B cell (primary cell): ENCODE data around the gene BMAL1. TPM values are rescaled to one million over a fixed set of nuclear protein-coding genes. Genes with fewer than 3 reads are reported as not detected.

Experiments used
- ATAC-seq: fragments of 200-7000 bp; cut with Tn5 transposase; one replicate; pipeline ENCODE4 v1.10.0; 2021; ENCODE audit warnings: low read depth, mild to moderate bottlenecking, moderate number of reproducible peaks, moderate library complexity
- CTCF ChIA-PET: fragments of 350-600 bp; sonication (Branson Sonifier 250); formaldehyde crosslinking; loops from one replicate; lab custom pipeline; 2021; ENCODE audit warnings: antibody characterized with exemption, inconsistent platforms; lab: Charles Lee
- POLR2A ChIA-PET: fragments of 350-600 bp; sonication (Branson Sonifier 250); formaldehyde crosslinking; loops from one replicate; lab custom pipeline; 2021; ENCODE audit warnings: antibody characterized with exemption; lab: Charles Lee
- DNase-seq: peaks from one replicate; pipeline ENCODE4 v3.0.0; 2013
- H2AFZ ChIP-seq: 2 replicates; pipeline ENCODE4 v1.6.1; 2012; ENCODE audit warnings: mild to moderate bottlenecking, low read depth, low read length; ENCODE audit not compliant: insufficient read depth, poor library complexity, severe bottlenecking
- H3K27ac ChIP-seq, 2 donors: 1 replicate in 1 of 2; 2 replicates in 1 of 2; pipeline ENCODE4 v1.5.1; 2012 to 2013; ENCODE audit warnings: low read length in 2 of 2, mild to moderate bottlenecking in 2 of 2, moderate library complexity in 1 of 2
- H3K27me3 ChIP-seq, 4 experiments: fragments of 200-600 bp in 1 of 4; sonication (generic) in 1 of 4; replicated peaks in 1 of 4; 1 replicate in 2 of 4; 2 replicates in 2 of 4; pipeline versions ENCODE4 v1.6.1 to v1.7.0; 2013 to 2016; ENCODE audit warnings: low read length in 3 of 4, mild to moderate bottlenecking in 2 of 4, mixed read lengths in 1 of 4, moderate library complexity in 1 of 4; ENCODE audit not compliant: insufficient read depth in 4 of 4, control insufficient read depth in 3 of 4; ENCODE audit errors: control extremely low read depth in 1 of 4
- H3K36me3 ChIP-seq, 2 experiments: replicated peaks in 1 of 2; 1 replicate in 1 of 2; 2 replicates in 1 of 2; pipeline versions ENCODE4 v1.6.1 to v1.7.1; 2013; ENCODE audit warnings: low read length in 1 of 2; ENCODE audit not compliant: insufficient read depth in 2 of 2, control insufficient read depth in 1 of 2; ENCODE audit errors: control extremely low read depth in 1 of 2, extremely low read depth in 1 of 2
- H3K4me1 ChIP-seq, 2 donors: fragments of 200-600 bp in 1 of 2; sonication (generic) in 1 of 2; 1 replicate in 1 of 2; 2 replicates in 1 of 2; pipeline versions ENCODE4 v1.5.1 to v1.6.1; 2013 to 2017; ENCODE audit warnings: low read length in 2 of 2; ENCODE audit not compliant: control insufficient read depth in 2 of 2, insufficient read depth in 2 of 2
- H3K4me2 ChIP-seq: replicated peaks from 2 replicates; pipeline ENCODE3; 2012; ENCODE audit warnings: mild to moderate bottlenecking, low read depth, low read length; ENCODE audit not compliant: poor library complexity, severe bottlenecking
- H3K4me3 ChIP-seq, 5 experiments: fragments of 200-600 bp in 1 of 5; sonication (generic) in 1 of 5; 1 replicate in 3 of 5; 2 replicates in 2 of 5; pipeline versions ENCODE4 v1.5.1 to v1.7.0; 2011 to 2016; ENCODE audit warnings: low read length in 4 of 5, mild to moderate bottlenecking in 4 of 5, low read depth in 2 of 5, control low read depth in 1 of 5, moderate library complexity in 1 of 5; ENCODE audit not compliant: insufficient read depth in 1 of 5; ENCODE audit errors: control extremely low read depth in 1 of 5, extremely low read depth in 1 of 5
- H3K79me2 ChIP-seq: fragments of 200-600 bp; sonication (generic); one replicate; pipeline ENCODE4 v1.6.0; 2016; ENCODE audit warnings: low read length; ENCODE audit not compliant: control insufficient read depth, insufficient read depth
- H3K9ac ChIP-seq: fragments of 200-600 bp; sonication (generic); 2 replicates; pipeline ENCODE4 v1.6.1; 2017; ENCODE audit warnings: mild to moderate bottlenecking, low read length, moderate library complexity
- H3K9me3 ChIP-seq, 3 donors: one replicate each; pipeline versions ENCODE4 v1.6.1 to v1.7.1; 2013; ENCODE audit warnings: low read length in 2 of 3; ENCODE audit not compliant: control insufficient read depth in 2 of 3, insufficient read depth in 1 of 3; ENCODE audit errors: control extremely low read depth in 1 of 3
- H4K20me1 ChIP-seq: 2 replicates; pipeline ENCODE4 v1.6.0; 2012; ENCODE audit warnings: mild to moderate bottlenecking, low read length; ENCODE audit not compliant: insufficient read depth, control insufficient read depth, poor library complexity, severe bottlenecking
- H3K27ac Mint-ChIP-seq: one replicate; pipeline ENCODE4 v1.8.0; 2021; ENCODE audit warnings: mixed read lengths
- H3K27me3 Mint-ChIP-seq: one replicate; pipeline ENCODE4 v1.8.0; 2021; ENCODE audit warnings: mixed read lengths
- H3K4me1 Mint-ChIP-seq: one replicate; pipeline ENCODE4 v1.8.0; 2021; ENCODE audit warnings: mixed read lengths
- H3K4me3 Mint-ChIP-seq: one replicate; pipeline ENCODE4 v1.8.0; 2021; ENCODE audit warnings: mixed read lengths
- H3K9me3 Mint-ChIP-seq: one replicate; pipeline ENCODE4 v1.8.0; 2022; ENCODE audit warnings: mixed read lengths; ENCODE audit not compliant: insufficient read depth
- CTCF ChIP-seq: fragments of 200-600 bp; IDR thresholded peaks from one replicate; pipeline ENCODE4 v1.8.0; 2022; ENCODE audit warnings: antibody characterized with exemption, mild to moderate bottlenecking
- EZH2 ChIP-seq: IDR thresholded peaks from 2 replicates; pipeline ENCODE4 v1.6.1; 2012; ENCODE audit warnings: borderline replicate concordance, low read depth, mild to moderate bottlenecking, moderate library complexity, low read length; ENCODE audit not compliant: insufficient read depth, poor library complexity, severe bottlenecking
- WGBS: methylation state at CpG from one replicate; pipeline ENCODE4 v1.1.5; 2013; ENCODE audit warnings: missing lambda C conversion rate; ENCODE audit not compliant: insufficient coverage; 5-methylcytosine and 5-hydroxymethylcytosine counted together
- intact Hi-C: fragments of 100-400 bp; cut with micrococcal nuclease; formaldehyde crosslinking; loops from one replicate; pipeline ENCODE4 v1.10.0; 2022
- polyA plus RNA-seq: library from polyadenylated mRNA; depleted of rRNA; stranded (reverse); fragments of >200 nt; gene quantifications from 2 replicates; pipeline ENCODE4 v1.2.3, GENCODE V29; 2012
- total RNA-seq, 2 donors: library from RNA; stranded (reverse); fragments of 120-200 nt in 1 of 2; gene quantifications; 1 replicate in 1 of 2; 2 replicates in 1 of 2; pipeline versions ENCODE4 v1.2.3 to v1.2.4, GENCODE V29; 2013 to 2022

The BMAL1 gene
- total and polyA plus RNA-seq, 2 donors (not counting 1 experiment from before 2014, with no cell fraction given): 8.6 to 39.1 TPM

- no peaks in the 10 kb centered on the region for H4K20me1 ChIP-seq
- H3K9ac ChIP-seq: no peak overlapping the region
- H2AFZ ChIP-seq: no peak overlapping the region
- no peaks in the 10 kb centered on the region for H3K79me2 ChIP-seq
- TF ChIP-seq CTCF (no peak), EZH2 (no peak)
- no peak overlapping the region for H3K4me3 ChIP-seq
- Mint-ChIP-seq H3K27me3 (no peaks in the 10 kb centered on the region), H3K4me3 (no peak overlapping the region), H3K27ac (no peak overlapping the region), H3K9me3 (no peaks in the 10 kb centered on the region), H3K4me1 (peaks cover 18% of the 10 kb centered on the region)
- peaks cover 1 to 40% of the 10 kb centered on the region in 2 experiments for H3K36me3 ChIP-seq
- H3K4me2 ChIP-seq: no peak overlapping the region
- ChIA-PET POLR2A (no interaction called here), CTCF (interaction anchor here (0.8 to 0.9 kb wide), 3 partner anchors 9 to 389 kb away, joined by 3 to 4 read pairs (median 3); no protein-coding TSS in a partner anchor)
- DNase-seq (no peak), ATAC-seq (no peak)
- peaks cover 7 to 13% of the 10 kb centered on the region in 2 donors for H3K4me1 ChIP-seq
- no peaks in the 10 kb centered on the region for H3K9me3 ChIP-seq
- 96% methylated on average over 3 of the region's 6 CpGs for WGBS
- no peak overlapping the region for H3K27ac ChIP-seq
- intact Hi-C loops: no loop called here
- no peaks in the 10 kb centered on the region for H3K27me3 ChIP-seq
Measured at GRCh38 chr11:13352711-13353110, 75.1 kb downstream of the BMAL1 start.

GRCh38 chr11:13354335-13354734 lies 76.7 kb downstream of the BMAL1 start:
- intact Hi-C loops: no loop called here
- no peak overlapping the region for H3K9ac ChIP-seq
- Mint-ChIP-seq H3K27me3 (no peaks in the 10 kb centered on the region), H3K4me1 (peaks cover 3% of the 10 kb centered on the region), H3K4me3 (no peak overlapping the region), H3K9me3 (no peaks in the 10 kb centered on the region), H3K27ac (no peak overlapping the region)
- no peak for TF ChIP-seq CTCF
- TF ChIP-seq EZH2: no peak
- peaks cover 1 to 52% of the 10 kb centered on the region in 2 experiments for H3K36me3 ChIP-seq
- H3K4me2 ChIP-seq: no peak overlapping the region
- H3K9me3 ChIP-seq: no peaks in the 10 kb centered on the region
- H3K27me3 ChIP-seq: no peaks in the 10 kb centered on the region
- no peaks in the 10 kb centered on the region for H3K79me2 ChIP-seq
- H3K27ac ChIP-seq: no peak overlapping the region
- no peaks in the 10 kb centered on the region for H4K20me1 ChIP-seq
- H3K4me1 ChIP-seq: no peaks in the 10 kb centered on the region
- ATAC-seq (no peak), DNase-seq (no peak)
- WGBS: 98% methylated on average over 5 of the region's 6 CpGs
- no peak overlapping the region for H3K4me3 ChIP-seq
- ChIA-PET CTCF (interaction anchor here (0.9 to 1.1 kb wide), 3 partner anchors 9 to 19 kb away, joined by 3 to 4 read pairs (median 3); no protein-coding TSS in a partner anchor), POLR2A (no interaction called here)
- H2AFZ ChIP-seq: no peak overlapping the region
